PC-9 (cell line): ENCODE results near the gene PDGFD. TPM values are rescaled to one million over a fixed set of nuclear protein-coding genes. Genes with fewer than 3 reads are reported as not detected.

Experiments used
- BruUV-seq: library from RNA; stranded (reverse); fragments of 400-500 nt; replicated peaks from 2 replicates; lab custom pipeline; 2021; lab: Mats Ljungman, UMichigan
- CTCF ChIA-PET: fragments of 300-600 bp; sonication (Branson Sonifier 250); formaldehyde crosslinking; loops from one replicate; lab custom pipeline; 2022; ENCODE audit warnings: antibody characterized with exemption; lab: Charles Lee
- POLR2A ChIA-PET: fragments of 300-600 bp; sonication (Branson Sonifier 250); formaldehyde crosslinking; loops from one replicate; lab custom pipeline; 2022; ENCODE audit warnings: antibody characterized with exemption; ENCODE audit not compliant: unreplicated experiment; lab: Charles Lee
- DNase-seq, 2 experiments: peaks; one replicate each; pipeline versions ENCODE4 v3.0.0 to v3.0.0-alpha.2; 2015 to 2022; ENCODE audit warnings: mixed read lengths in 1 of 2
- H2AFZ ChIP-seq: fragments of 200-600 bp; sonication (generic); 2 replicates; pipeline ENCODE4 v1.8.1; 2017; ENCODE audit warnings: antibody characterized with exemption
- H3F3A ChIP-seq: fragments of 200-600 bp; sonication (generic); 2 replicates; pipeline ENCODE4 v1.8.1; 2017; ENCODE audit warnings: antibody characterized with exemption, mild to moderate bottlenecking, low read depth; ENCODE audit not compliant: insufficient read depth
- H3K27ac ChIP-seq: fragments of 200-600 bp; sonication (generic); 2 replicates; pipeline ENCODE4 v1.6.1; 2016; ENCODE audit warnings: mixed run types
- H3K27me3 ChIP-seq: fragments of 200-600 bp; sonication (generic); 2 replicates; pipeline ENCODE4 v1.6.1; 2016; ENCODE audit warnings: low read depth, mixed run types; ENCODE audit not compliant: insufficient read depth
- H3K36me3 ChIP-seq: fragments of 200-600 bp; sonication (generic); 2 replicates; pipeline ENCODE4 v1.6.1; 2016; ENCODE audit warnings: low read depth, mixed run types
- H3K4me1 ChIP-seq: fragments of 200-600 bp; sonication (generic); replicated peaks from 2 replicates; pipeline ENCODE4 v1.6.1; 2016; ENCODE audit warnings: mixed run types; ENCODE audit not compliant: insufficient read depth
- H3K4me2 ChIP-seq: fragments of 200-600 bp; sonication (generic); 2 replicates; pipeline ENCODE4 v1.6.1; 2017; ENCODE audit warnings: mixed run types
- H3K4me3 ChIP-seq: fragments of 200-600 bp; sonication (generic); 2 replicates; pipeline ENCODE4 v1.6.1; 2016; ENCODE audit warnings: mixed run types
- H3K79me2 ChIP-seq: fragments of 200-600 bp; sonication (generic); 2 replicates; pipeline ENCODE4 v1.6.1; 2017; ENCODE audit warnings: low read depth, mixed run types
- H3K9me2 ChIP-seq: fragments of 200-600 bp; sonication (generic); 2 replicates; pipeline ENCODE4 v1.8.1; 2017; ENCODE audit warnings: mild to moderate bottlenecking; ENCODE audit not compliant: insufficient read depth
- H3K9me3 ChIP-seq: fragments of 200-600 bp; sonication (generic); 2 replicates; pipeline ENCODE4 v1.8.1; 2016; ENCODE audit warnings: low read depth; ENCODE audit not compliant: insufficient read depth
- H4K20me1 ChIP-seq: fragments of 200-600 bp; sonication (generic); 2 replicates; pipeline ENCODE4 v1.8.1; 2017; ENCODE audit not compliant: insufficient read depth
- CTCF ChIP-seq: fragments of 200-600 bp; sonication (generic); conservative IDR thresholded peaks from 2 replicates; pipeline ENCODE4 v1.6.1; 2017; ENCODE audit warnings: mixed run types, antibody characterized with exemption, mild to moderate bottlenecking, moderate library complexity
- EZH2 ChIP-seq: fragments of 200-600 bp; sonication (generic); IDR thresholded peaks from 2 replicates; pipeline ENCODE4 v1.8.0; 2017; ENCODE audit warnings: antibody characterized with exemption, low read depth
- intact Hi-C: fragments of 100-400 bp; cut with micrococcal nuclease; formaldehyde crosslinking; loops from one replicate; pipeline ENCODE4 v1.10.0; 2022; ENCODE audit not compliant: unreplicated experiment
- total RNA-seq: library from RNA; stranded (reverse); gene quantifications from 2 replicates; pipeline ENCODE4 v1.2.3, GENCODE V29; 2021

PDGFD gene
- total RNA-seq, 1 experiment from 2014 or later = 6.1 TPM

- Histone ChIP-seq H3F3A (no peaks in the 10 kb centered on the region), H3K4me1 (no peaks in the 10 kb centered on the region), H3K4me2 (no peak overlapping the region), H3K4me3 (no peak overlapping the region), H3K79me2 (no peaks in the 10 kb centered on the region), H3K27ac (no peak overlapping the region), H3K9me3 (no peaks in the 10 kb centered on the region; the same call in 1 of the 2 replicates), H3K9me2 (no peaks in the 10 kb centered on the region), H2AFZ (no peak overlapping the region), H3K27me3 (no peaks in the 10 kb centered on the region), H4K20me1 (no peaks in the 10 kb centered on the region), H3K36me3 (no peaks in the 10 kb centered on the region)
- TF ChIP-seq EZH2 (no peak), CTCF (no peak)
- ChIA-PET CTCF (no interaction called here), POLR2A (no interaction called here)
- no TSS peak for BruUV-seq
- intact Hi-C loops = no loop called here
- DNase-seq = no peak
Observed at GRCh38 chr11:104124979-104125378, 39.0 kb downstream of the PDGFD start.

- no peak overlapping the region for H3K27ac ChIP-seq
- H3K4me3 ChIP-seq = no peak overlapping the region
- intact Hi-C loops = no loop called here
- ChIA-PET POLR2A (no interaction called here), CTCF (no interaction called here)
- H3K9me3 ChIP-seq = no peaks in the 10 kb centered on the region; the same call in 1 of the 2 replicates
- H3K4me2 ChIP-seq = no peak overlapping the region
- no peaks in the 10 kb centered on the region for H3K9me2 ChIP-seq
- no peak for DNase-seq
- no peaks in the 10 kb centered on the region for H3K79me2 ChIP-seq
- TF ChIP-seq CTCF (no peak), EZH2 (no peak)
- H4K20me1 ChIP-seq = no peaks in the 10 kb centered on the region
- no peak overlapping the region for H2AFZ ChIP-seq
- no TSS peak for BruUV-seq
- no peaks in the 10 kb centered on the region for H3K36me3 ChIP-seq
- no peaks in the 10 kb centered on the region for H3K4me1 ChIP-seq
- H3F3A ChIP-seq = no peaks in the 10 kb centered on the region
- H3K27me3 ChIP-seq = no peaks in the 10 kb centered on the region
Observed at GRCh38 chr11:104122836-104123235, 41.1 kb downstream of the PDGFD start.

GRCh38 chr11:104122011-104122635 is 41.8 kb downstream of the PDGFD start:
- H3K9me3 ChIP-seq = no peaks in the 10 kb centered on the region; the same call in 1 of the 2 replicates
- no peak overlapping the region for H3K27ac ChIP-seq
- no peak overlapping the region for H2AFZ ChIP-seq
- intact Hi-C loops = no loop called here
- no peaks in the 10 kb centered on the region for H3K79me2 ChIP-seq
- no peaks in the 10 kb centered on the region for H3K4me1 ChIP-seq
- no TSS peak for BruUV-seq
- no peak overlapping the region for H3K4me3 ChIP-seq
- H3F3A ChIP-seq = no peaks in the 10 kb centered on the region
- no peaks in the 10 kb centered on the region for H3K9me2 ChIP-seq
- H3K27me3 ChIP-seq = no peaks in the 10 kb centered on the region
- TF ChIP-seq EZH2 (no peak), CTCF (no peak)
- no peak for DNase-seq
- no peaks in the 10 kb centered on the region for H4K20me1 ChIP-seq
- no peaks in the 10 kb centered on the region for H3K36me3 ChIP-seq
- ChIA-PET POLR2A (no interaction called here), CTCF (no interaction called here)
- no peak overlapping the region for H3K4me2 ChIP-seq
